Mammary epithelial cell (primary cell): ENCODE data around the gene POLR2J.
"Not testable (repeated sequence)": the region's sequence is repeated elsewhere in the genome, so short reads cannot be mapped to it uniquely, and the experiment has no call there.

Source experiments
- EZH2 ChIP-seq: IDR thresholded peaks from 2 replicates; pipeline ENCODE4 v1.6.1; 2012; ENCODE audit warnings: low read length, inconsistent platforms, borderline replicate concordance
- TF ChIP-seq, protein P1 (sequence below), 2 donors: IDR thresholded peaks in 1 of 2; conservative IDR thresholded peaks in 1 of 2; 2 replicates each; pipeline ENCODE4 v1.5.1; 2011 to 2012; ENCODE audit warnings: inconsistent platforms in 2 of 2, low read length in 2 of 2, mild to moderate bottlenecking in 2 of 2, control low read depth in 1 of 2, low read depth in 1 of 2; ENCODE audit not compliant: insufficient read depth in 1 of 2; ENCODE audit errors: extremely low read depth in 1 of 2

DNA sequence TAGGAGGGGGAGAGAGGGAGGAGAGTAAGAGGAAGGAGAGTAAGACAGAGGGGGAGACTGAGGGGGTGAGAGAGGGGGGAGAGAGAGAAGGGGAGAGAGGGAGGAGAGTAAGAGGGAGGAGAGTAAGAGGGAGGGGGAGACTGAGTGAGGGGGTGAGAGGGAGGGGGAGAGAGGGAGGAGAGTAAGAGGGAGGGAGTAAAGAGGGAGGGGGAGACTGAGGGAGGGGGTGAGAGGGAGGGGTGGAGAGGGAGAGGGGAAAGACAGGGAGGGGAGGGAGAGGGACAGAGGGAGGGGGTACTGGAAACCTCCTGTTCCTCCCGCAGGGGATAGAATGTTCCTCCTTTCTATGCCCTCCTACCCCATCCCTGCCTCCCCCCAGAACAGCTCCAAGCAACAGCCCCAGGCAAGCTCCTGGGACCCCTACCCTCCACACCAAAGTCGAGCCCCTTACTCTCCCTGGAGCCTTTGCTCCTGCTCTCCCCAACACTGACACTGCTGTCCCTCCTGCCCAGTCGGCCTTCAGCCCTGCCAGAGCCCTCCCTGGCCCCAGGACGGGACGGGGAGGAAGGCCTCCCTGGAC, 34.0 kb upstream of the POLR2J start:
- TF ChIP-seq, protein P1, sequence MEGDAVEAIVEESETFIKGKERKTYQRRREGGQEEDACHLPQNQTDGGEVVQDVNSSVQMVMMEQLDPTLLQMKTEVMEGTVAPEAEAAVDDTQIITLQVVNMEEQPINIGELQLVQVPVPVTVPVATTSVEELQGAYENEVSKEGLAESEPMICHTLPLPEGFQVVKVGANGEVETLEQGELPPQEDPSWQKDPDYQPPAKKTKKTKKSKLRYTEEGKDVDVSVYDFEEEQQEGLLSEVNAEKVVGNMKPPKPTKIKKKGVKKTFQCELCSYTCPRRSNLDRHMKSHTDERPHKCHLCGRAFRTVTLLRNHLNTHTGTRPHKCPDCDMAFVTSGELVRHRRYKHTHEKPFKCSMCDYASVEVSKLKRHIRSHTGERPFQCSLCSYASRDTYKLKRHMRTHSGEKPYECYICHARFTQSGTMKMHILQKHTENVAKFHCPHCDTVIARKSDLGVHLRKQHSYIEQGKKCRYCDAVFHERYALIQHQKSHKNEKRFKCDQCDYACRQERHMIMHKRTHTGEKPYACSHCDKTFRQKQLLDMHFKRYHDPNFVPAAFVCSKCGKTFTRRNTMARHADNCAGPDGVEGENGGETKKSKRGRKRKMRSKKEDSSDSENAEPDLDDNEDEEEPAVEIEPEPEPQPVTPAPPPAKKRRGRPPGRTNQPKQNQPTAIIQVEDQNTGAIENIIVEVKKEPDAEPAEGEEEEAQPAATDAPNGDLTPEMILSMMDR (conservative IDR thresholded peaks at IDR 0.05 in 1 of 2, IDR thresholded peaks at IDR 0.05 in 1 of 2; ENCODE audit: extremely low read depth in 1 of 2, insufficient read depth in 1 of 2, low read depth in 1 of 2, low read length in 2 of 2), result not testable (repeated sequence)
- not testable (repeated sequence) for TF ChIP-seq EZH2
